Fibroblast of peridontal ligament (primary cell): Measurements from ENCODE around the gene USH2A.

Source experiments
- DNase-seq: peaks from one replicate; pipeline ENCODE4 v3.0.0-alpha.2; 2010; ENCODE audit errors: extremely low read depth

The USH2A gene

DNA sequence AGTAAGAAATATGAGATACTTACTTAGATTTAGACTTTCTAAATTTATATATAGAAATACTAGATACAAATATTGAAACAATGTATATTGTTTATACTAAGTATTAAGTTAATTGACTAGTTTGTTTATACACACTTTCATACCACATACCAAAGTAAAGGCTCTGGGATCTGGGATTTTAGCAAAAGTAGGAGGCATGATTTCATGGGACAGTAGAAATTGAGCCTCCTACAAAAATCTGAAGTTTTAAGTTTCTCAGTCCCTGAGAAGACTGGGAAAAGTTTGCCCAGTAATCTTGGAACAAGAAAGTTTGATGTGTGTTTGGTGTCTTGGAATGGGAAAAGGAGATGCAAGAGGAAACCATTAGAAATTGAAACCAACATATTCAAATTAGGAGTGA lies 825.3 kb downstream of the USH2A start:
- DNase-seq = peak; percentile 55

DNA sequence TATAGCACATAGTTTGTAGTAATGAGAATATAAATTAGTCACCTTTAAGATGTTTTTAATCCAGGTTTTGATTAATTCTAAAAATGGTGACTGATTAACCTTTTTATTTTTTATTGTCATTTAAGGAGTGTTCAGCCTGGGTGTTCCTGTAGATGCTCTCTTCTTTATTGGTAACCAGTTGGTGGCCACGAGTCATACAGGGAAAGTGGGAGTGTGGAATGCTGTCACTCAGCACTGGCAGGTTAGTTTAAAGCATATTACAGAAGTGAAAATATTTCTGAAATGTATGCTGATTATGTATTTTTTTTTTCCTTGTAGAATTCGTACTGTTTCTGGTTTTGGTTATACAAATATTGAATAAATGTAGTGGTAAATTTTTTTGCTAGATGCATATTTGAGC lies 828.0 kb downstream of the USH2A start:
- peak; percentile 28 for DNase-seq

DNA sequence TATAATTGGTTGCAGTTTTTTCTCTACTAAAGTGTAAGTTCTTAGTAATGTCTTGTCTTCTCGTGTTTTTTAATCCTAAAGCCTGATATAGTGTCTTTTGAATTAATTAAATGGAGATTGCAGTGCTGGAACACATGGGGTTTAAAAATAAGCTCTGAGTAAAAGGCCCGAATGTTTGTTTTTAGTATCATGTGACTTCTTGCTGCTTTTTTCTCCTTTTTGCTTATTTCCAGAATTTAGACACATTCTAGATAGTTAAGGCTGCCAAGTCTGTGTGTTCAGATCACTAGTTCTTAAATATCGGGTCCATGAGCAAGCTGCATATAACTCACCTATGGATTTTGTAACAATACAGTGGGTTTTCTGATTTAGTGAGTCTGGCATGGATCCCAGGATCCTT lies 828.6 kb downstream of the USH2A start:
- peak; percentile 69 for DNase-seq

DNA sequence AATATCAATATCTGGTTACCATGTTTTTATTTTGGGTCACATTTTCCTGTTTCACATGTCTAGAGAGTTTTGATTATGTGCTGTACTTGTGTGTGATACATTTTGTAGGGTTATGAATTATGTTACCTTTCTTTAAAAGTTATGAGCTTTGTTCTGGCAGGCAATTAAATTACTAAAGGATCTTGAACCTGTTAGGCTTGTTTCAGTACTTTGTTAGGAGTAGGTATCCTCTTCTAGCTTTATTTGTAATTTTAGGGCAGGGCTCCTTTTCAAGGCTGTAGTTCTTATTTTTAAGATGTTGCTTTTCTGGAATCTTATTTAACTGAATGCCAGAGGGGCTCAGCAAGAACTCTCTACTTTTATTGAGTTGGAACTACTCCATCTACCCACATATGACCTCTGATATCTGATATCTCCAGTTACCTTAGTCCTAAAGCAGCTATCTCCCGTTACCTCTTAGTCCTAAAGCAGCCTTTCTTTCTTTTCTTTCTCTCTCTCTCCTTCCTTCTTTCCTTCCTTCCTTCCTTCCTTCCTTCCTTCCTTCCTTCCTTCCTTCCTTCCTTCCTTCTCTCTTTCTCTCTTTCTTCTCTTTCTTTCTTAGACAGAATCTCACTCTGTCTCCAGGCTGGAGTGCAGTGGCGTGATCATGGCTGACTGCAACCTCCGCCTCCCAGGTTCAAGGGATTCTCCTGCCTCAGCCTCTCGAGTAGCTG lies 832.3 kb downstream of the USH2A start:
- no peak for DNase-seq

DNA sequence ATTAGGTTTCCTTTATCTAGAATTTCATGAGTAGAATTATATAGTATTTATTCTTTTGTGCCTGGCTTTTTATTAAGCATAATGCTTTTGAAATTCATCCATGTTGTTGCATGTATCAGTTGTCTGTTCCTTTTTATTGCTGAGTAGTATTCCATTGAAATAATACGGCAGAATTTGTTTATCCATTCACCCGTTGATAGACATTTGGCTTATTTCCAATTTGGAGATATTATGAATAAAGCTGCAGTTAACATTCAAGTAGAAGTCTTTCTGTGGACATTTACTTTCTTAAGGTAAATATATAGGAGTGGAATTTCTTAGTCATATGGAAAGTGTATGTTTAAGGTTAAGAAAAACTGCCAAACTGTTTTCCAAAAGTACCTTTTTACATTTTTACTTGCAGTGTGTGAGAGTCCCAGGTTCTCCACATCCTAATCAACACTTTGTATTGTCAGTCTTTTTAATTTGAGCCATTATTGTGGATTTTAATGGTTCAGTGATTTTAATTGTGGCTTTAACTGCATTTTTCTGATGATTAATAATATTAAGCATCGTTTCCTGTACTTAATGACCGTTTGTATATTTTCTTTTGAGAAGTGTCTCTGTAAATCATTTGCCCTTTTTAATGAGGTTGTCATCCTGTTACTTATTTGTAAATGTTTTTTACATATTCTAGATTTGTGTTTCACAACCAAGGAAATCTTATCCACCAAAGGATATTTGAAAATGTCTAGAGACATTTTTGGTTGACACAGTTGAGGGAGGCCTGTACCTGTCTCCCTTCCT lies 833.4 kb downstream of the USH2A start:
- no peak for DNase-seq

DNA sequence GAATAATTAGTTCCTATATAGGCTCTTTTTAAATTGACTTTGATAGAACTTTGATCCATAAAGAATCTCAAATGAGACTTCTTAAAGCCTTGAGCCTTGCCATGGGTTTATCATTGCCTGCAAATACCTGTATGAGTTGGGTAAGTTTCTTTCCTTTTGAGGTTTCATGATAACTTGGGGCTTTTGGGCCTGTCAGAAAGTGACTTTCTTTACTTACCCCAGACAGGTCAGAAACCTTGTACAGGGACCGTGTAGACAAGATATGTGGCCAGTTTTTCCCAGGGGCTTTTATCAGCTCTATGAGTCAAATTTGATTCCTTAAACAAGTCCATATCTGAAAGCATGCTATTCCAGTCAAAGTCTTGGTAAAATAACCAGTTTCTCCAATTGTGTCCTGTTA lies 838.9 kb downstream of the USH2A start:
- no peak for DNase-seq

DNA sequence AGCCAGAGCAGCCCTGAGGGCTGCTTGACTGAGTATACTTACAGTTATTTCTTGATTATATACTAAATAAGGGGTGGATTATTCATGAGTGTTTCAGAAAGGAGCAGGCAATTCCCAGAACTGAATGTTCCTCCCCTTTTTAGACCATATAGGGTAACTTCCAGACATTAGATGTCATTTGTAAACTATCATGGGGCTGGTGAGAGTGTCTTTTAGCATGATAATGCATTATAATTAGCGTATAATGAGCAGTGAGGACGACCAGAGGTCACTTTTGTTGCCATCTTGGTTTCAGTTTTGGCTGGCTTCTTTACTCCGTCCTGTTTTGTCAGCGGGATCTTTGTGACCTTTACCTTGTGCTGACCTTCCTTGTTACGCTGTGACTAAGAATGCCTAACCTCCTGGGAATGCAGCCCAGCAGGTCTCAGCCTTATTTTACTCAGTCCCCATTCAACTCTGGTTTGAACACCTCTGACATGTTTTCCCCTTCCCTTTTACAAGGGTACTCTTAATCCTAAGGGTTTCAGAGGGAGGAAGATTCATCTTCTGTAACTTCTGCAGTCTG lies 840.0 kb downstream of the USH2A start:
- no peak for DNase-seq

DNA sequence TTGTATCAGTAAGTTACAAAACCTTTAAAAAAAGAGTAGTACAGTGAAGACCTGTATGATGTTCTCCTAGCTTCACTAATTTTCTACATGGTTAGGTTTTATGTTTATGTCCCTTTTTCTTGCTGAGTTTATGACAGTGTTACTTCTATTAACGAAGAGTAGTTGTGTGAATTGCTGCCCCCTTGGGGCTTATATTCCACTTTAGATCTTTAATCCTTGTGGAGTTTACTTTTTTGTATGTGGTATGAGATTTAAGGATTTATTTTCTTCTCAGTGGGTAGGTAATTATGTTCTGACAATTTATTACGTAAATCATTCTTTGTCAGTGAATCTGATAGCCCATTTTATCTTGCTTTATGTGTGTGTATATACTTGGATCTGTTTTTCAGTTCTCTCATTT lies 841.4 kb downstream of the USH2A start:
- no peak for DNase-seq
